GM12892 (cell line): ENCODE results near the gene SCAMP1.

Experiments used
- POLR2A ChIP-seq: IDR thresholded peaks from 2 replicates; pipeline ENCODE4 v1.6.1; 2011; ENCODE audit warnings: low read depth, low read length, control low read depth
- POLR2AphosphoS5 ChIP-seq: IDR thresholded peaks from 2 replicates; pipeline ENCODE4 v1.6.1; 2011; ENCODE audit warnings: low read depth, low read length, control low read depth
- TAF1 ChIP-seq: IDR thresholded peaks from 2 replicates; pipeline ENCODE4 v1.6.1; 2011; ENCODE audit warnings: low read depth, mild to moderate bottlenecking, control low read depth, low read length, borderline replicate concordance

GRCh38 chr5:78353520-78353919, 6.9 kb upstream of the SCAMP1 start:
- no peak for TF ChIP-seq POLR2A
- TF ChIP-seq TAF1, result no peak
- TF ChIP-seq POLR2AphosphoS5, result no peak
